Natural killer cell (primary cell): Measurements from ENCODE around the gene CDR2L. TPM values are rescaled to one million over a fixed set of nuclear protein-coding genes. Genes with fewer than 3 reads are reported as not detected.

ENCODE experiments used
- ATAC-seq, 3 donors: fragments of 150-1000 bp in 2 of 3; fragments of 200-7000 bp in 1 of 3; cut with Tn5 transposase; 1 replicate in 1 of 3; 2 replicates in 2 of 3; pipeline ENCODE4 v1.10.0; 2021; ENCODE audit warnings: mild to moderate bottlenecking in 2 of 3, moderate library complexity in 2 of 3
- DNase-seq, 2 donors: peaks; one replicate each; pipeline versions ENCODE4 v3.0.0 to v3.0.0-alpha.2; 2013 to 2021; ENCODE audit warnings: mixed read lengths in 1 of 2
- H3K27ac ChIP-seq: one replicate; pipeline ENCODE4 v1.5.1; 2013; ENCODE audit warnings: mild to moderate bottlenecking, low read length
- H3K27me3 ChIP-seq: one replicate; pipeline ENCODE4 v1.6.1; 2013; ENCODE audit warnings: low read length; ENCODE audit not compliant: control insufficient read depth, insufficient read depth
- H3K36me3 ChIP-seq: one replicate; pipeline ENCODE4 v1.6.1; 2013; ENCODE audit warnings: low read length; ENCODE audit not compliant: control insufficient read depth, insufficient read depth
- H3K4me1 ChIP-seq: one replicate; pipeline ENCODE4 v1.6.1; 2013; ENCODE audit warnings: low read length; ENCODE audit not compliant: control insufficient read depth, insufficient read depth
- H3K4me3 ChIP-seq: one replicate; pipeline ENCODE4 v1.5.1; 2013; ENCODE audit warnings: low read length
- H3K9me3 ChIP-seq: one replicate; pipeline ENCODE4 v1.6.1; 2013; ENCODE audit warnings: low read length; ENCODE audit not compliant: control insufficient read depth, insufficient read depth
- H3K27ac Mint-ChIP-seq, 2 donors: one replicate each; pipeline ENCODE4 v1.8.0; 2022; ENCODE audit warnings: mild to moderate bottlenecking in 2 of 2, mixed read lengths in 2 of 2, moderate library complexity in 1 of 2
- H3K27me3 Mint-ChIP-seq, 2 donors: one replicate each; pipeline ENCODE4 v1.8.0; 2022; ENCODE audit warnings: low read depth in 2 of 2, mixed read lengths in 2 of 2
- H3K36me3 Mint-ChIP-seq: one replicate; pipeline ENCODE4 v1.8.0; 2022; ENCODE audit warnings: mixed read lengths
- H3K4me1 Mint-ChIP-seq, 2 donors: one replicate each; pipeline ENCODE4 v1.8.0; 2022; ENCODE audit warnings: mixed read lengths in 2 of 2
- H3K4me3 Mint-ChIP-seq: one replicate; pipeline ENCODE4 v1.8.0; 2022; ENCODE audit warnings: mild to moderate bottlenecking, moderate library complexity, mixed read lengths
- H3K9me3 Mint-ChIP-seq, 2 donors: one replicate each; pipeline ENCODE4 v1.8.0; 2022; ENCODE audit warnings: mixed read lengths in 2 of 2
- CTCF ChIP-seq: fragments of 200-600 bp; IDR thresholded peaks from one replicate; pipeline ENCODE4 v1.8.0; 2022; ENCODE audit warnings: antibody characterized with exemption
- WGBS: methylation state at CpG from one replicate; pipeline ENCODE4 v1.1.7; 2013; ENCODE audit warnings: missing lambda C conversion rate; ENCODE audit not compliant: insufficient coverage; 5-methylcytosine and 5-hydroxymethylcytosine counted together
- intact Hi-C: fragments of 100-400 bp; cut with micrococcal nuclease; formaldehyde crosslinking; loops from one replicate; pipeline ENCODE4 v1.14.2; 2022
- total RNA-seq, 4 donors: library from RNA; stranded (reverse); fragments of 120-200 nt in 1 of 4; gene quantifications; one replicate each; pipeline versions ENCODE4 v1.2.3 to v1.2.4, GENCODE V29; 2013 to 2022

Gene CDR2L
- total RNA-seq, 3 donors from 2014 or later (not counting 1 experiment from before 2014, with no cell fraction given): 0.14 to 0.23 TPM; not detected in 1

GRCh38 chr17:74954665-74955421 is 32.6 kb upstream of the CDR2L start:
- Histone ChIP-seq H3K27me3 (no peaks in the 10 kb centered on the region), H3K4me3 (no peak overlapping the region), H3K4me1 (peaks cover 3% of the 10 kb centered on the region), H3K27ac (no peak overlapping the region), H3K36me3 (no peaks in the 10 kb centered on the region), H3K9me3 (no peaks in the 10 kb centered on the region)
- intact Hi-C loops: loop anchor here (5.0 kb wide), 1 partner anchor 33 kb away; the partner anchor contains the start of genes OTOP2 and USH1G
- no peak for TF ChIP-seq CTCF
- no peak for ATAC-seq
- Mint-ChIP-seq H3K4me1 (no peaks in the 10 kb centered on the region), H3K9me3 (no peaks in the 10 kb centered on the region), H3K36me3 (no peaks in the 10 kb centered on the region), H3K4me3 (no peak overlapping the region), H3K27ac (no peak overlapping the region), H3K27me3 (peaks cover 0 to 4% of the 10 kb centered on the region in 2 donors)
- 64% methylated on average over 13 of the region's 13 CpGs for WGBS
- no peak for DNase-seq

GRCh38 chr17:74956093-74956492 is 31.3 kb upstream of the CDR2L start:
- ATAC-seq (no peak), DNase-seq (no peak)
- H3K27me3 ChIP-seq: no peaks in the 10 kb centered on the region
- H3K9me3 ChIP-seq: no peaks in the 10 kb centered on the region
- Mint-ChIP-seq H3K4me3 (no peak overlapping the region), H3K4me1 (no peaks in the 10 kb centered on the region), H3K9me3 (no peaks in the 10 kb centered on the region), H3K27me3 (peaks cover 0 to 4% of the 10 kb centered on the region in 2 donors), H3K36me3 (no peaks in the 10 kb centered on the region), H3K27ac (no peak overlapping the region)
- H3K4me1 ChIP-seq: peaks cover 3% of the 10 kb centered on the region
- intact Hi-C loops: loop anchor here (5.0 kb wide), 1 partner anchor 34 kb away; the partner anchor contains the start of genes OTOP2 and USH1G
- H3K27ac ChIP-seq: no peak overlapping the region
- TF ChIP-seq CTCF: no peak
- H3K36me3 ChIP-seq: no peaks in the 10 kb centered on the region
- no peak overlapping the region for H3K4me3 ChIP-seq
- 76% methylated on average over 4 of the region's 4 CpGs for WGBS

GRCh38 chr17:74957935-74958740 is 29.3 kb upstream of the CDR2L start:
- H3K4me3 ChIP-seq: no peak overlapping the region
- Mint-ChIP-seq H3K27me3 (peaks cover 0 to 4% of the 10 kb centered on the region in 2 donors), H3K36me3 (no peaks in the 10 kb centered on the region), H3K9me3 (no peaks in the 10 kb centered on the region), H3K4me3 (no peak overlapping the region), H3K27ac (no peak overlapping the region), H3K4me1 (peaks cover 0 to 4% of the 10 kb centered on the region in 2 donors)
- TF ChIP-seq CTCF: peak; percentile 90
- WGBS: 46% methylated on average over 31 of the region's 33 CpGs
- H3K27me3 ChIP-seq: no peaks in the 10 kb centered on the region
- H3K27ac ChIP-seq: no peak overlapping the region
- no peaks in the 10 kb centered on the region for H3K36me3 ChIP-seq
- intact Hi-C loops: loop anchor here (5.0 kb wide), 1 partner anchor 36 kb away; the partner anchor contains the start of genes OTOP2 and USH1G
- DNase-seq (peak; percentile 82 to 83), ATAC-seq (peak; percentile 77 to 86 (median 84))
- H3K4me1 ChIP-seq: peaks cover 8% of the 10 kb centered on the region
- no peaks in the 10 kb centered on the region for H3K9me3 ChIP-seq
